GM10266 (cell line): Measurements from ENCODE around the gene C1orf105.

ENCODE experiments used
- DNase-seq: peaks from one replicate; pipeline ENCODE4 v3.0.0; 2012; ENCODE audit errors: extremely low spot score
- TF ChIP-seq, protein P1 (sequence below): IDR thresholded peaks from 2 replicates; pipeline ENCODE4 v1.5.1; 2012; ENCODE audit warnings: mild to moderate bottlenecking, low read depth; ENCODE audit not compliant: control insufficient read depth, insufficient read depth; ENCODE audit errors: missing control alignments

C1orf105 gene

DNA sequence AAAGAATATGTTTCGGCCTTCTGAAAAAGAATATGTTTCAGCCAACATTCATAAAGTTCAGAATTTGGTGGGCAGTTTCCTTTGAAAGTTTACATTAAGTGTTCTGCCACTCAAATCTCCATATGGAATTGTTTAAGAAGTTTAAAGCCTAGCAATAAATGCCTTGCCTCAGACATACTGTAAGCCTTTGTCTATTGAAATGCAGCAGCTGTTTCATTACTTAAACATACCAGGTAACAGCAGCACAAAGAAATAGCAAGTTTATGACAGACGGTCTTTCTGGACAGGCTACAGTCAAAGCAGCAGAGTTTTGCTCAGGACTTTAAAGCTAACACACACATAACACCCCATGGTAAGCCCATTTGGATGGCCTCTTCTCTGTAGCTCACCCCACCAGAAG, 38.5 kb upstream of the C1orf105 start:
- TF ChIP-seq, protein P1, sequence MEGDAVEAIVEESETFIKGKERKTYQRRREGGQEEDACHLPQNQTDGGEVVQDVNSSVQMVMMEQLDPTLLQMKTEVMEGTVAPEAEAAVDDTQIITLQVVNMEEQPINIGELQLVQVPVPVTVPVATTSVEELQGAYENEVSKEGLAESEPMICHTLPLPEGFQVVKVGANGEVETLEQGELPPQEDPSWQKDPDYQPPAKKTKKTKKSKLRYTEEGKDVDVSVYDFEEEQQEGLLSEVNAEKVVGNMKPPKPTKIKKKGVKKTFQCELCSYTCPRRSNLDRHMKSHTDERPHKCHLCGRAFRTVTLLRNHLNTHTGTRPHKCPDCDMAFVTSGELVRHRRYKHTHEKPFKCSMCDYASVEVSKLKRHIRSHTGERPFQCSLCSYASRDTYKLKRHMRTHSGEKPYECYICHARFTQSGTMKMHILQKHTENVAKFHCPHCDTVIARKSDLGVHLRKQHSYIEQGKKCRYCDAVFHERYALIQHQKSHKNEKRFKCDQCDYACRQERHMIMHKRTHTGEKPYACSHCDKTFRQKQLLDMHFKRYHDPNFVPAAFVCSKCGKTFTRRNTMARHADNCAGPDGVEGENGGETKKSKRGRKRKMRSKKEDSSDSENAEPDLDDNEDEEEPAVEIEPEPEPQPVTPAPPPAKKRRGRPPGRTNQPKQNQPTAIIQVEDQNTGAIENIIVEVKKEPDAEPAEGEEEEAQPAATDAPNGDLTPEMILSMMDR, result no peak
- no peak for DNase-seq

DNA sequence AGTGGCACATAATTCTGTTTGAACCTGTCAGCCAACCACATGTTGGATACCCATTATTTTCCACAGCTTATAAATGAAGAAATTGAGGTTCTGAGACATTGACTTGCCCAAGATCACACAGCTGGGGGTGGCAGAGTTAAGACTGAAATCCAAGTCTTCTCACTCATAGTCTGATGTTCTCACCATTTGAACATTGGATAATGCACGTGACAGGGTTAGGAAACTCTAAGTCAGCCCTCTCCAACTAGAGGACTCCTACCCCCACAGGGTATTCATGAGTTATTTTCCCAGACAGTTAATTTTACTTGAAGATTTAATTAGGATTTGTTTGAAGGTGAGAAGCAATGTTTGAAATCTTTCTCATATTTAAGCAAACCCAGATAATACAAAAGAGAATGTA, 38.1 kb upstream of the C1orf105 start:
- no peak for DNase-seq
- TF ChIP-seq, protein P1, result no peak

DNA sequence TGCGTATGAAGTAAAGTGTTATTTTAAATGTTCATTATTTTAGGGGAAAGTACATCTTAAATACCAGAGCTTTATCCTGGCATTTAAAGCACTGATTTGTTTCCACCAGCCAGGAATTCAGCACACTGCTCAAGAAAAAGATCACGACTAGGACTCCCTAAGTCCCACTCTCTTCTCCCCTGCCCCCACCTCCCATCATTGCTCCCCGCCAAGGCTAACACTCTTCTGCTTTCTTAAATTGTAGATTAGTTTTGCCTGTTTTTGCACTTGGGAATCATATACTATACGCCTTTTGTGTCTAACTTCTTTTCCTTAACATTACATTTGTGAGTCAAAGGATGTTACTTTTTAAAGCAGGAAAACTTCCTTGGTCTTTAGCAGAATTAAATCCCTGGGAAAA, 37.5 kb upstream of the C1orf105 start:
- DNase-seq, result no peak
- TF ChIP-seq, protein P1, result no peak

DNA sequence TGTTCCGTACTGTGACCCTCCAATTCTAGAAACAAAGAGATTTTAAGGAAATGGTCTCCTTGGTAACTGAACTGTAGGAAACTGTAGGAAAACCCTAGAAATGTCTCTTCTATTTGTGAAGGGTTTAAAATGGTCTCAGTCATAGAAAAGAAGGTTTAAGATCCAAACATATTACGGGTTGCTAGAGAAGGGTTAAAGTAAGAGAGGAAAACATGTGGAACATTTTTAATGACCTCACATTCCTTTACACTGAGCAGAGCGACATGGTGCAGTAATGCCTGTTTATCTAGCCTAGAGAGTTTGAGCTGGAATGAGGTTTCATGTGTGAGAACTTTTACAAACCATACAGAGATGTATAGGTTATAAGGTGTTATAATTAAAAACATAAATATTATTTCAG, 36.9 kb upstream of the C1orf105 start:
- no peak for DNase-seq
- TF ChIP-seq, protein P1, result no peak

DNA sequence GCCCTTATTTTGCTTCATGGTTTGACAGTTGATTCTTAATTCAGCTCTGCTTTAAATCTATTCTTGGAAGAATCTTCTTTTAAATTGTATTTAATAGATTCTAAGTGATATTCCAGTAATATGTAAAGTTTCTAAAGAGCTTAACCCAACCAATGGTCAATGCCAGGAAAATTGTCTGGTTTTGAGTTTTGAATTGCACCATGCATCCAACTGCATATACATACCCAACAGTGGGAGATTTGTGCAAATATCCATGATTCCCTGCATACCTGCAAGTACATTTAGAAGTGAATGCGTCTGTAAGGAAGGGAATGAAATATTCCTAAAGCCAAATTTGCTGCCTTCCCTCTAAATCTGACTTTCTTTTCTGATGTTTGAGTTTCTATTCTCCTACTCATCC, 35.8 kb upstream of the C1orf105 start:
- TF ChIP-seq, protein P1, result no peak
- no peak for DNase-seq

DNA sequence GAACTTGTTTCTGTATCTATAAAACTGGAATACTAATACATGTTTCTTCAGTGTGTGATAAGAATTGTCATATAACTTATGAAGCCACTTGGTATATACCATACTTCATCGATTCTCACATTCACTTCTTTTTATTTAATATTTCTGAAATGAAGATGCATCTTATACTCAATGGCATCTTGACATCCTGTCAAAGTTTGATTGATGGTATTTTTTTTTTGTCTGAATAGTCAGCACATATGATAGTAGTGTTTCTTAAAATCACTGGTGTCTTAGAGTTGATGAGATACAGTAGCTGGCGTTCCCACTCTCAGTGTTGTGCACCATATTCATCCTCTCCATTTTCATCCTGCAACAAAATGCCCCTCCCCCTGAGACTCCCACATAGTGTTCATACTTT, 34.4 kb upstream of the C1orf105 start:
- no peak for DNase-seq
- TF ChIP-seq, protein P1, result no peak

DNA sequence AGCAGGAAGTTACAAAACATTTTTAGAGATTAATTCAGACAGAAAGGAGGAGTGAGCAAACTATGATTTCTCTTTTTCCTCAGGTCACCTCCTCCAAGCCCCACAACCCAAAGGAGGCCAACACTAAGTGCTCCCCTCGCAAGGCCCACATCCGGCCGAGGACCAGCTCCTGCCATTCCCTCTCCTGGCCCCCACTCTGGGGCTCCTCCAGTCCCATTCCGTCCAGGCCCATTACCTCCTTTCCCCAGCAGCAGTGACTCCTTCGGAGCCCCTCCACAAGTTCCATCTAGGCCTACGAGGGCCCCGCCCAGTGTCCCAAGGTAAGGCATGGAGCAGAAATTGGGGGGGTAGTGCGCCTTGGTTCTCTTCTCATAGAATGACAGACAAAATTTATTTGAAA, 32.0 kb upstream of the C1orf105 start:
- no peak for DNase-seq
- TF ChIP-seq, protein P1, result no peak

DNA sequence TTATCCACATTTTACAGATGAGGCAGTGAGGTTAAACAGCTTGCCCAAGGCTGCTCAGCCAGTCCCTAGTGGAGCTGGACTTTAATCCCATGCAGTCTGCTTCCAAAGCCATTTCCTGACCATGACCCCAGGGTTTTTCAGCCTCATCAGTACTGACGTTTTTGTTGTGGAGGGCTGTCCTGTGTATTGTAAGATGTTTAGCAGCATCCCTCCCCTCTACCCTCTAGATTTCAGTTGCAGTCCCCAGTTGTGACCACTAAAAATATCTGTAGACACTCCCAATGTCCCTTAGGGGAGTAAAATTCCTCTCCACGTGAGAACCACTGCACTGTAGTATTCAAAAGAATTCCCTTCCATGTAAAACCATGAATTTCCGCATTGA, 30.2 kb upstream of the C1orf105 start:
- DNase-seq, result no peak
- TF ChIP-seq, protein P1, result no peak
